ENCODE results near the gene ETF1. TPM values are rescaled to one million over a fixed set of nuclear protein-coding genes. Genes with fewer than 3 reads are reported as not detected.

ETF1 gene
- total and polyA plus RNA-seq, 9 of the 15 experiments (the other 6 are each of a cell fraction or from before 2014, with no cell fraction given): 53.7 to 209 (median 164) TPM

DNA sequence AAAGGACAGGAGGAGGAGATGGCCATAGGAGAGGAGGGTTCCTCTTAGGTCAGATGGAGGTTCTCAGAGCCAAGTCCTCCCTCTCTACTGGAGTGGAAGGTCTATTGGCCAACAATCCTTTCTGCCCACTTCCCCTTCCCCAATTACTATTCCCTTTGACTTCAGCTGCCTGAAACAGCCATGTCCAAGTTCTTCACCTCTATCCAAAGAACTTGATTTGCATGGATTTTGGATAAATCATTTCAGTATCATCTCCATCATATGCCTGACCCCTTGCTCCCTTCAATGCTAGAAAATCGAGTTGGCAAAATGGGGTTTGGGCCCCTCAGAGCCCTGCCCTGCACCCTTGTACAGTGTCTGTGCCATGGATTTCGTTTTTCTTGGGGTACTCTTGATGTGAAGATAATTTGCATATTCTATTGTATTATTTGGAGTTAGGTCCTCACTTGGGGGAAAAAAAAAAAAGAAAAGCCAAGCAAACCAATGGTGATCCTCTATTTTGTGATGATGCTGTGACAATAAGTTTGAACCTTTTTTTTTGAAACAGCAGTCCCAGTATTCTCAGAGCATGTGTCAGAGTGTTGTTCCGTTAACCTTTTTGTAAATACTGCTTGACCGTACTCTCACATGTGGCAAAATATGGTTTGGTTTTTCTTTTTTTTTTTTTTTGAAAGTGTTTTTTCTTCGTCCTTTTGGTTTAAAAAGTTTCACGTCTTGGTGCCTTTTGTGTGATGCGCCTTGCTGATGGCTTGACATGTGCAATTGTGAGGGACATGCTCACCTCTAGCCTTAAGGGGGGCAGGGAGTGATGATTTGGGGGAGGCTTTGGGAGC, 74.7 kb downstream of the ETF1 start (continued):
- peak; percentile 16; the same call in 1 of the 2 replicates for TF ChIP-seq CHCHD3 (CRISPR knock-in tag; IDR thresholded peaks at IDR 0.05)
- no peak for TF ChIP-seq TAL1 (IDR thresholded peaks at IDR 0.05)
- no peak; the same call in 1 of the 2 replicates for TF ChIP-seq KHSRP (IDR thresholded peaks at IDR 0.05)
- no peak for TF ChIP-seq ZNF586 (CRISPR knock-in tag; conservative IDR thresholded peaks at IDR 0.05)
- no peak for TF ChIP-seq XRCC4 (IDR thresholded peaks at IDR 0.05; ENCODE audit: extremely low read depth, insufficient read depth, insufficient read length)
- TF ChIP-seq, protein P1, sequence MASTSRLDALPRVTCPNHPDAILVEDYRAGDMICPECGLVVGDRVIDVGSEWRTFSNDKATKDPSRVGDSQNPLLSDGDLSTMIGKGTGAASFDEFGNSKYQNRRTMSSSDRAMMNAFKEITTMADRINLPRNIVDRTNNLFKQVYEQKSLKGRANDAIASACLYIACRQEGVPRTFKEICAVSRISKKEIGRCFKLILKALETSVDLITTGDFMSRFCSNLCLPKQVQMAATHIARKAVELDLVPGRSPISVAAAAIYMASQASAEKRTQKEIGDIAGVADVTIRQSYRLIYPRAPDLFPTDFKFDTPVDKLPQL (IDR thresholded peaks at IDR 0.05; ENCODE audit: extremely low read depth, insufficient read length): no peak
- TF ChIP-seq ZNF551 (CRISPR knock-in tag; IDR thresholded peaks at IDR 0.05): no peak
- TF ChIP-seq, protein P2, sequence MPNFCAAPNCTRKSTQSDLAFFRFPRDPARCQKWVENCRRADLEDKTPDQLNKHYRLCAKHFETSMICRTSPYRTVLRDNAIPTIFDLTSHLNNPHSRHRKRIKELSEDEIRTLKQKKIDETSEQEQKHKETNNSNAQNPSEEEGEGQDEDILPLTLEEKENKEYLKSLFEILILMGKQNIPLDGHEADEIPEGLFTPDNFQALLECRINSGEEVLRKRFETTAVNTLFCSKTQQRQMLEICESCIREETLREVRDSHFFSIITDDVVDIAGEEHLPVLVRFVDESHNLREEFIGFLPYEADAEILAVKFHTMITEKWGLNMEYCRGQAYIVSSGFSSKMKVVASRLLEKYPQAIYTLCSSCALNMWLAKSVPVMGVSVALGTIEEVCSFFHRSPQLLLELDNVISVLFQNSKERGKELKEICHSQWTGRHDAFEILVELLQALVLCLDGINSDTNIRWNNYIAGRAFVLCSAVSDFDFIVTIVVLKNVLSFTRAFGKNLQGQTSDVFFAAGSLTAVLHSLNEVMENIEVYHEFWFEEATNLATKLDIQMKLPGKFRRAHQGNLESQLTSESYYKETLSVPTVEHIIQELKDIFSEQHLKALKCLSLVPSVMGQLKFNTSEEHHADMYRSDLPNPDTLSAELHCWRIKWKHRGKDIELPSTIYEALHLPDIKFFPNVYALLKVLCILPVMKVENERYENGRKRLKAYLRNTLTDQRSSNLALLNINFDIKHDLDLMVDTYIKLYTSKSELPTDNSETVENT (CRISPR knock-in tag; IDR thresholded peaks at IDR 0.05): no peak
- no peak for TF ChIP-seq ZNF311 (CRISPR knock-in tag; IDR thresholded peaks at IDR 0.05)
- no peak for TF ChIP-seq RBM34 (IDR thresholded peaks at IDR 0.05; ENCODE audit: borderline replicate concordance, insufficient read depth, low read length)
- TF ChIP-seq ZNF121 (CRISPR knock-in tag; conservative IDR thresholded peaks at IDR 0.05): no peak
- TF ChIP-seq, protein P3, sequence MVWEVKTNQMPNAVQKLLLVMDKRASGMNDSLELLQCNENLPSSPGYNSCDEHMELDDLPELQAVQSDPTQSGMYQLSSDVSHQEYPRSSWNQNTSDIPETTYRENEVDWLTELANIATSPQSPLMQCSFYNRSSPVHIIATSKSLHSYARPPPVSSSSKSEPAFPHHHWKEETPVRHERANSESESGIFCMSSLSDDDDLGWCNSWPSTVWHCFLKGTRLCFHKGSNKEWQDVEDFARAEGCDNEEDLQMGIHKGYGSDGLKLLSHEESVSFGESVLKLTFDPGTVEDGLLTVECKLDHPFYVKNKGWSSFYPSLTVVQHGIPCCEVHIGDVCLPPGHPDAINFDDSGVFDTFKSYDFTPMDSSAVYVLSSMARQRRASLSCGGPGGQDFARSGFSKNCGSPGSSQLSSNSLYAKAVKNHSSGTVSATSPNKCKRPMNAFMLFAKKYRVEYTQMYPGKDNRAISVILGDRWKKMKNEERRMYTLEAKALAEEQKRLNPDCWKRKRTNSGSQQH (CRISPR knock-in tag; IDR thresholded peaks at IDR 0.05): no peak
- TF ChIP-seq ESRRB (CRISPR knock-in tag; IDR thresholded peaks at IDR 0.05; ENCODE audit: borderline replicate concordance): no peak; the same call in 1 of the 2 replicates
- no peak for TF ChIP-seq COPS2 (conservative IDR thresholded peaks at IDR 0.05)
- TF ChIP-seq ZSCAN32 (CRISPR knock-in tag; IDR thresholded peaks at IDR 0.05): peak; percentile 3; the same call in 1 of the 2 replicates
- TF ChIP-seq SIRT6 (IDR thresholded peaks at IDR 0.05; ENCODE audit: low read depth, low read length): peak; percentile 42
- TF ChIP-seq, protein P4, sequence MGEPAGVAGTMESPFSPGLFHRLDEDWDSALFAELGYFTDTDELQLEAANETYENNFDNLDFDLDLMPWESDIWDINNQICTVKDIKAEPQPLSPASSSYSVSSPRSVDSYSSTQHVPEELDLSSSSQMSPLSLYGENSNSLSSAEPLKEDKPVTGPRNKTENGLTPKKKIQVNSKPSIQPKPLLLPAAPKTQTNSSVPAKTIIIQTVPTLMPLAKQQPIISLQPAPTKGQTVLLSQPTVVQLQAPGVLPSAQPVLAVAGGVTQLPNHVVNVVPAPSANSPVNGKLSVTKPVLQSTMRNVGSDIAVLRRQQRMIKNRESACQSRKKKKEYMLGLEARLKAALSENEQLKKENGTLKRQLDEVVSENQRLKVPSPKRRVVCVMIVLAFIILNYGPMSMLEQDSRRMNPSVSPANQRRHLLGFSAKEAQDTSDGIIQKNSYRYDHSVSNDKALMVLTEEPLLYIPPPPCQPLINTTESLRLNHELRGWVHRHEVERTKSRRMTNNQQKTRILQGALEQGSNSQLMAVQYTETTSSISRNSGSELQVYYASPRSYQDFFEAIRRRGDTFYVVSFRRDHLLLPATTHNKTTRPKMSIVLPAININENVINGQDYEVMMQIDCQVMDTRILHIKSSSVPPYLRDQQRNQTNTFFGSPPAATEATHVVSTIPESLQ (CRISPR knock-in tag; IDR thresholded peaks at IDR 0.05): no peak
- TF ChIP-seq MCM5 (IDR thresholded peaks at IDR 0.05; ENCODE audit: low read depth): no peak
- TF ChIP-seq ZC3H8 (IDR thresholded peaks at IDR 0.05): no peak
- TF ChIP-seq, protein P5, sequence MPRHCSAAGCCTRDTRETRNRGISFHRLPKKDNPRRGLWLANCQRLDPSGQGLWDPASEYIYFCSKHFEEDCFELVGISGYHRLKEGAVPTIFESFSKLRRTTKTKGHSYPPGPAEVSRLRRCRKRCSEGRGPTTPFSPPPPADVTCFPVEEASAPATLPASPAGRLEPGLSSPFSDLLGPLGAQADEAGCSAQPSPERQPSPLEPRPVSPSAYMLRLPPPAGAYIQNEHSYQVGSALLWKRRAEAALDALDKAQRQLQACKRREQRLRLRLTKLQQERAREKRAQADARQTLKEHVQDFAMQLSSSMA (CRISPR knock-in tag; IDR thresholded peaks at IDR 0.05): no peak
- no peak for TF ChIP-seq PRPF4 (IDR thresholded peaks at IDR 0.05; ENCODE audit: insufficient read depth, low read depth, low read length, poor library complexity, severe bottlenecking)
- TF ChIP-seq ZNF431 (CRISPR knock-in tag; IDR thresholded peaks at IDR 0.05): no peak
